Natural killer cell (primary cell): ENCODE measurements around the gene FAAP100. TPM values are rescaled to one million over a fixed set of nuclear protein-coding genes. Genes with fewer than 3 reads are reported as not detected.

Experiments used
- ATAC-seq, 3 donors: fragments of 150-1000 bp in 2 of 3; fragments of 200-7000 bp in 1 of 3; cut with Tn5 transposase; 1 replicate in 1 of 3; 2 replicates in 2 of 3; pipeline ENCODE4 v1.10.0; 2021; ENCODE audit warnings: mild to moderate bottlenecking in 2 of 3, moderate library complexity in 2 of 3
- DNase-seq, 2 donors: peaks; one replicate each; pipeline versions ENCODE4 v3.0.0 to v3.0.0-alpha.2; 2013 to 2021; ENCODE audit warnings: mixed read lengths in 1 of 2
- H3K27ac ChIP-seq: one replicate; pipeline ENCODE4 v1.5.1; 2013; ENCODE audit warnings: mild to moderate bottlenecking, low read length
- H3K27me3 ChIP-seq: one replicate; pipeline ENCODE4 v1.6.1; 2013; ENCODE audit warnings: low read length; ENCODE audit not compliant: control insufficient read depth, insufficient read depth
- H3K36me3 ChIP-seq: one replicate; pipeline ENCODE4 v1.6.1; 2013; ENCODE audit warnings: low read length; ENCODE audit not compliant: control insufficient read depth, insufficient read depth
- H3K4me1 ChIP-seq: one replicate; pipeline ENCODE4 v1.6.1; 2013; ENCODE audit warnings: low read length; ENCODE audit not compliant: control insufficient read depth, insufficient read depth
- H3K4me3 ChIP-seq: one replicate; pipeline ENCODE4 v1.5.1; 2013; ENCODE audit warnings: low read length
- H3K9me3 ChIP-seq: one replicate; pipeline ENCODE4 v1.6.1; 2013; ENCODE audit warnings: low read length; ENCODE audit not compliant: control insufficient read depth, insufficient read depth
- H3K27ac Mint-ChIP-seq, 2 donors: one replicate each; pipeline ENCODE4 v1.8.0; 2022; ENCODE audit warnings: mild to moderate bottlenecking in 2 of 2, mixed read lengths in 2 of 2, moderate library complexity in 1 of 2
- H3K27me3 Mint-ChIP-seq, 2 donors: one replicate each; pipeline ENCODE4 v1.8.0; 2022; ENCODE audit warnings: low read depth in 2 of 2, mixed read lengths in 2 of 2
- H3K36me3 Mint-ChIP-seq: one replicate; pipeline ENCODE4 v1.8.0; 2022; ENCODE audit warnings: mixed read lengths
- H3K4me1 Mint-ChIP-seq, 2 donors: one replicate each; pipeline ENCODE4 v1.8.0; 2022; ENCODE audit warnings: mixed read lengths in 2 of 2
- H3K4me3 Mint-ChIP-seq: one replicate; pipeline ENCODE4 v1.8.0; 2022; ENCODE audit warnings: mild to moderate bottlenecking, moderate library complexity, mixed read lengths
- H3K9me3 Mint-ChIP-seq, 2 donors: one replicate each; pipeline ENCODE4 v1.8.0; 2022; ENCODE audit warnings: mixed read lengths in 2 of 2
- WGBS: methylation state at CpG from one replicate; pipeline ENCODE4 v1.1.7; 2013; ENCODE audit warnings: missing lambda C conversion rate; ENCODE audit not compliant: insufficient coverage; 5-methylcytosine and 5-hydroxymethylcytosine counted together
- intact Hi-C: fragments of 100-400 bp; cut with micrococcal nuclease; formaldehyde crosslinking; loops from one replicate; pipeline ENCODE4 v1.14.2; 2022
- total RNA-seq, 4 donors: library from RNA; stranded (reverse); fragments of 120-200 nt in 1 of 4; gene quantifications; one replicate each; pipeline versions ENCODE4 v1.2.3 to v1.2.4, GENCODE V29; 2013 to 2022
- TF ChIP-seq, protein P1 (sequence below): fragments of 200-600 bp; IDR thresholded peaks from one replicate; pipeline ENCODE4 v1.8.0; 2022; ENCODE audit warnings: antibody characterized with exemption

Gene FAAP100
- total RNA-seq, 3 donors from 2014 or later (not counting 1 experiment from before 2014, with no cell fraction given) = 31.8 to 34.5 (median 33.1) TPM

- H3K4me1 Mint-ChIP-seq = peaks cover 18 to 36% of the 10 kb centered on the region in 2 donors
- ATAC-seq = no peak
- no peaks in the 10 kb centered on the region for H3K27me3 Mint-ChIP-seq
- 96% methylated on average over 3 of the region's 3 CpGs for WGBS
- no peak overlapping the region for H3K27ac ChIP-seq
- peaks cover 31% of the 10 kb centered on the region for H3K36me3 ChIP-seq
- no peaks in the 10 kb centered on the region for H3K9me3 ChIP-seq
- TF ChIP-seq, protein P1, sequence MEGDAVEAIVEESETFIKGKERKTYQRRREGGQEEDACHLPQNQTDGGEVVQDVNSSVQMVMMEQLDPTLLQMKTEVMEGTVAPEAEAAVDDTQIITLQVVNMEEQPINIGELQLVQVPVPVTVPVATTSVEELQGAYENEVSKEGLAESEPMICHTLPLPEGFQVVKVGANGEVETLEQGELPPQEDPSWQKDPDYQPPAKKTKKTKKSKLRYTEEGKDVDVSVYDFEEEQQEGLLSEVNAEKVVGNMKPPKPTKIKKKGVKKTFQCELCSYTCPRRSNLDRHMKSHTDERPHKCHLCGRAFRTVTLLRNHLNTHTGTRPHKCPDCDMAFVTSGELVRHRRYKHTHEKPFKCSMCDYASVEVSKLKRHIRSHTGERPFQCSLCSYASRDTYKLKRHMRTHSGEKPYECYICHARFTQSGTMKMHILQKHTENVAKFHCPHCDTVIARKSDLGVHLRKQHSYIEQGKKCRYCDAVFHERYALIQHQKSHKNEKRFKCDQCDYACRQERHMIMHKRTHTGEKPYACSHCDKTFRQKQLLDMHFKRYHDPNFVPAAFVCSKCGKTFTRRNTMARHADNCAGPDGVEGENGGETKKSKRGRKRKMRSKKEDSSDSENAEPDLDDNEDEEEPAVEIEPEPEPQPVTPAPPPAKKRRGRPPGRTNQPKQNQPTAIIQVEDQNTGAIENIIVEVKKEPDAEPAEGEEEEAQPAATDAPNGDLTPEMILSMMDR = no peak
- intact Hi-C loops = no loop called here
- no peaks in the 10 kb centered on the region for H3K36me3 Mint-ChIP-seq
- H3K4me1 ChIP-seq = no peaks in the 10 kb centered on the region
- H3K9me3 Mint-ChIP-seq = no peaks in the 10 kb centered on the region
- no peak overlapping the region for H3K4me3 Mint-ChIP-seq
- DNase-seq = no peak
- H3K27me3 ChIP-seq = no peaks in the 10 kb centered on the region
- H3K4me3 ChIP-seq = no peak overlapping the region
- no peak overlapping the region for H3K27ac Mint-ChIP-seq
These were observed 23.7 kb upstream of the FAAP100 start for GRCh38 chr17:81575836-81576235.

DNA sequence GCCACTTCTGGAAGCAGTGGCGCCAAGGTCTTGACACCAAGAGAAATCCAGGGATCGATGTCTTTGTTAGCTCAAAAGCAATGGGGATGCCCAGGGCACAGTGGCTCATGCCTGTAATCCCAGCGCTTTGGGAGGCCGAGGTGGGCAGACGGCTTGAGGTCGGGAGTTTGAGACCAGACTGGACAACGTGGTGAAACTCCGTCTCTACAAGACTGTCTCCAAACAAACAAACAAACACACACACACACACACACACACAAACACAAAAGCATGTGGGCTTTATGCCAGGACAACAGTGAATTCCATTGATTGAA lies 22.4 kb upstream of the FAAP100 start:
- DNase-seq = no peak

GRCh38 chr17:81573794-81574642 lies 21.9 kb upstream of the FAAP100 start:
- Histone ChIP-seq H3K27me3 (no peaks in the 10 kb centered on the region), H3K27ac (no peak overlapping the region), H3K36me3 (peaks cover 44% of the 10 kb centered on the region), H3K4me1 (no peaks in the 10 kb centered on the region), H3K4me3 (no peak overlapping the region), H3K9me3 (no peaks in the 10 kb centered on the region)
- Mint-ChIP-seq H3K4me1 (peaks cover 8 to 21% of the 10 kb centered on the region in 2 donors), H3K36me3 (no peaks in the 10 kb centered on the region), H3K27me3 (no peaks in the 10 kb centered on the region), H3K9me3 (no peaks in the 10 kb centered on the region), H3K4me3 (no peak overlapping the region), H3K27ac (no peak overlapping the region)
- ATAC-seq (no peak), DNase-seq (no peak)
- intact Hi-C loops = no loop called here
- TF ChIP-seq, protein P1 = no peak
- 96% methylated on average over 15 of the region's 17 CpGs for WGBS

More for the DNA sequence above, 22.4 kb upstream of the FAAP100 start:
- no peaks in the 10 kb centered on the region for H3K36me3 Mint-ChIP-seq
- peaks cover 40% of the 10 kb centered on the region for H3K36me3 ChIP-seq
- H3K9me3 Mint-ChIP-seq = no peaks in the 10 kb centered on the region
- H3K27me3 ChIP-seq = no peaks in the 10 kb centered on the region
- intact Hi-C loops = no loop called here
- H3K4me3 ChIP-seq = no peak overlapping the region
- H3K27ac Mint-ChIP-seq = no peak overlapping the region
- H3K9me3 ChIP-seq = no peaks in the 10 kb centered on the region
- no peaks in the 10 kb centered on the region for H3K4me1 ChIP-seq
- peaks cover 12 to 25% of the 10 kb centered on the region in 2 donors for H3K4me1 Mint-ChIP-seq
- no peak overlapping the region for H3K4me3 Mint-ChIP-seq
- 98% methylated on average over 8 of the region's 8 CpGs for WGBS
- no peaks in the 10 kb centered on the region for H3K27me3 Mint-ChIP-seq
- TF ChIP-seq, protein P1 = no peak
- H3K27ac ChIP-seq = no peak overlapping the region
- ATAC-seq = no peak
